Measurements from ENCODE around the gene ARHGAP11A. TPM values are rescaled to one million over a fixed set of nuclear protein-coding genes. Genes with fewer than 3 reads are reported as not detected.

ARHGAP11A gene
- total and polyA plus RNA-seq, 4 donors: 0.42 to 20.6 (median 0.98) TPM

DNA sequence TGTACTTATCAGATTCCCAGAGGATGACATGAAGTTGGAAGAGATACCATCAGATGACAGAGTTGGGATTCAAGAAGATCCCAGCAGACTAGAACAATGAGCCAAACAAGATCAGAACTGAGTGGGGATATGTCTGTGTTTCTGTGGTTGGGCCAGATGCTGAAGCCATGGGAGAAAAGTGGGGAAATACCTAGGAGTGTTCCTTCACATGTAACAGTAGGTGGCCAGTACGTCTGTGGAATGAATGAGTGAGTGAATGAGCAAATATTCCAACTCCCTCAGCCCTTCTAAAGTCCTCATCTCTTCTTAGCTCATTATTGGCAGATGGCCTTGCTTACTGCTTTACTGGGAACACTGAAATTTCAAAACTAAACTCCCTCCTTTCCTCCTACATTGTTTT lies 70.3 kb downstream of the ARHGAP11A start (continued):
- TF ChIP-seq, protein P1, sequence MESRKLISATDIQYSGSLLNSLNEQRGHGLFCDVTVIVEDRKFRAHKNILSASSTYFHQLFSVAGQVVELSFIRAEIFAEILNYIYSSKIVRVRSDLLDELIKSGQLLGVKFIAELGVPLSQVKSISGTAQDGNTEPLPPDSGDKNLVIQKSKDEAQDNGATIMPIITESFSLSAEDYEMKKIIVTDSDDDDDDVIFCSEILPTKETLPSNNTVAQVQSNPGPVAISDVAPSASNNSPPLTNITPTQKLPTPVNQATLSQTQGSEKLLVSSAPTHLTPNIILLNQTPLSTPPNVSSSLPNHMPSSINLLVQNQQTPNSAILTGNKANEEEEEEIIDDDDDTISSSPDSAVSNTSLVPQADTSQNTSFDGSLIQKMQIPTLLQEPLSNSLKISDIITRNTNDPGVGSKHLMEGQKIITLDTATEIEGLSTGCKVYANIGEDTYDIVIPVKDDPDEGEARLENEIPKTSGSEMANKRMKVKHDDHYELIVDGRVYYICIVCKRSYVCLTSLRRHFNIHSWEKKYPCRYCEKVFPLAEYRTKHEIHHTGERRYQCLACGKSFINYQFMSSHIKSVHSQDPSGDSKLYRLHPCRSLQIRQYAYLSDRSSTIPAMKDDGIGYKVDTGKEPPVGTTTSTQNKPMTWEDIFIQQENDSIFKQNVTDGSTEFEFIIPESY (IDR thresholded peaks at IDR 0.05): no peak
- TF ChIP-seq, protein P2, sequence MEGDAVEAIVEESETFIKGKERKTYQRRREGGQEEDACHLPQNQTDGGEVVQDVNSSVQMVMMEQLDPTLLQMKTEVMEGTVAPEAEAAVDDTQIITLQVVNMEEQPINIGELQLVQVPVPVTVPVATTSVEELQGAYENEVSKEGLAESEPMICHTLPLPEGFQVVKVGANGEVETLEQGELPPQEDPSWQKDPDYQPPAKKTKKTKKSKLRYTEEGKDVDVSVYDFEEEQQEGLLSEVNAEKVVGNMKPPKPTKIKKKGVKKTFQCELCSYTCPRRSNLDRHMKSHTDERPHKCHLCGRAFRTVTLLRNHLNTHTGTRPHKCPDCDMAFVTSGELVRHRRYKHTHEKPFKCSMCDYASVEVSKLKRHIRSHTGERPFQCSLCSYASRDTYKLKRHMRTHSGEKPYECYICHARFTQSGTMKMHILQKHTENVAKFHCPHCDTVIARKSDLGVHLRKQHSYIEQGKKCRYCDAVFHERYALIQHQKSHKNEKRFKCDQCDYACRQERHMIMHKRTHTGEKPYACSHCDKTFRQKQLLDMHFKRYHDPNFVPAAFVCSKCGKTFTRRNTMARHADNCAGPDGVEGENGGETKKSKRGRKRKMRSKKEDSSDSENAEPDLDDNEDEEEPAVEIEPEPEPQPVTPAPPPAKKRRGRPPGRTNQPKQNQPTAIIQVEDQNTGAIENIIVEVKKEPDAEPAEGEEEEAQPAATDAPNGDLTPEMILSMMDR (IDR thresholded peaks at IDR 0.05; ENCODE audit: low read depth, low read length, missing input control): no peak
- TF ChIP-seq HNF4G (IDR thresholded peaks at IDR 0.05): no peak
- no peak for TF ChIP-seq FOXA1 (IDR thresholded peaks at IDR 0.05)

DNA sequence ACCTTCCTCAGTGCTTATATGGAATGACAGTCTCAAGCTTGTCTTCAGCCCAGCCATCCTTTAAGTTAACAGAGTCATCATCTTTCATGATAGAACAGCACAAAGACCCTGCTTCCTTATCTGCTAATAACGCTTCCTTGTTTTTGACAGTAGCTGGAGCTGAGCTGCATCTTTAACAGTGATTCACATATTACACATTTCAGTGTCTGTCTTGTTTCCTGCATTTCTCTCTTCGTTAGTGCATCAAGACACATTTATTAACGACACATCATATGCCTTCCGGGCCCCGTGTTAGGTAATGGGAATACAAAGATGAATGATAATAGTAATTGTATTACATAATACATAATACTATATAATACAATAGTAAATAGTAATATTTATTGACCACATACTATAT lies 72.3 kb downstream of the ARHGAP11A start:
- Histone ChIP-seq H3K4me3 (ENCODE audit: low read depth in 1 of 3, low read length in 3 of 3) (no peak overlapping the region), H3K9me3 (ENCODE audit: control insufficient read depth in 4 of 4, low read length in 3 of 4) (no peaks in the 10 kb centered on the region), H3K9ac (ENCODE audit: low read depth in 1 of 2, low read length in 2 of 2) (no peak overlapping the region), H3K27me3 (ENCODE audit: control insufficient read depth in 4 of 4, insufficient read depth in 4 of 4, low read length in 3 of 4) (no peaks in the 10 kb centered on the region), H3K4me1 (ENCODE audit: control insufficient read depth in 4 of 4, insufficient read depth in 4 of 4, low read length in 3 of 4) (peaks cover 2 to 13% (median 3%) of the 10 kb centered on the region in 4 donors), H3K27ac (ENCODE audit: low read depth in 1 of 2, low read length in 2 of 2) (no peak overlapping the region), H3K36me3 (ENCODE audit: control insufficient read depth in 4 of 4, insufficient read depth in 3 of 4, low read depth in 1 of 4, low read length in 3 of 4) (peaks cover 0 to 32% (median 14%) of the 10 kb centered on the region in 4 donors)
- no peak for DNase-seq (ENCODE audit: low spot score)
- TF ChIP-seq HNF4G (IDR thresholded peaks at IDR 0.05): no peak
- no peak for TF ChIP-seq MAX (IDR thresholded peaks at IDR 0.05)
- TF ChIP-seq TAF1 (conservative IDR thresholded peaks at IDR 0.05): no peak
- TF ChIP-seq JUND (IDR thresholded peaks at IDR 0.05): no peak
- TF ChIP-seq SP1 (IDR thresholded peaks at IDR 0.05): no peak
- no peak for TF ChIP-seq RXRA (IDR thresholded peaks at IDR 0.05)
- TF ChIP-seq YY1 (IDR thresholded peaks at IDR 0.05): no peak
- 86% methylated on average over 5 of the region's 5 CpGs for WGBS

DNA sequence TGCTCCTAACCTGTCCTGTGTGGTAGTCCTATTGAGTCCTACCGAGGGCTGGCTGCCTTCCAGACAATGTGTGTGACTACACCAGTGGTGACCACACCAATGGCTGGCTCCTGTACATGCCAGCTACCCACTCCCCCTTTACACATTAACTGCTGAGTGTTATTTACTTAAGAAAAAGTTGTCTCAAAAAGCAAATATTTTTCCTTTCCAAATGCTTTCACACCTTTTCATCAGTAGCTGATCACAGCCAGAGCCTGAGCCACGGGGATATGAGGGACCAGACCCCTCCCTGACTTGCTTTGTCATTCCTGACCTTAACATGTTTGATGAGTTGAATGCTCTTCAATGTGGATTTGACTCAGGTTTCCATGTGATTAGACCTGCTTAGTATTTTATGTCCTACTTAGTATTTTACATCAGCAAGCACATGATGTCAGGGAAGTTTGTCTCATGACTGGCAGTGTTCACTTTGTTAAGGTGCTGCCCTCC lies 72.9 kb downstream of the ARHGAP11A start:
- H3K4me3 ChIP-seq (ENCODE audit: low read depth in 1 of 3, low read length in 3 of 3): no peak overlapping the region
- peaks cover 2 to 13% (median 3%) of the 10 kb centered on the region in 4 donors for H3K4me1 ChIP-seq (ENCODE audit: control insufficient read depth in 4 of 4, insufficient read depth in 4 of 4, low read length in 3 of 4)
- WGBS: 29% methylated on average over 2 of the region's 2 CpGs
- no peaks in the 10 kb centered on the region for H3K27me3 ChIP-seq (ENCODE audit: control insufficient read depth in 4 of 4, insufficient read depth in 4 of 4, low read length in 3 of 4)
- peaks cover 0 to 28% (median 14%) of the 10 kb centered on the region in 4 donors for H3K36me3 ChIP-seq (ENCODE audit: control insufficient read depth in 4 of 4, insufficient read depth in 3 of 4, low read depth in 1 of 4, low read length in 3 of 4)
- DNase-seq (ENCODE audit: low spot score): peak; percentile 50
- H3K27ac ChIP-seq (ENCODE audit: low read depth in 1 of 2, low read length in 2 of 2): peak overlapping the region in 1 of 2 donors; percentile 41
- H3K9ac ChIP-seq (ENCODE audit: low read depth in 1 of 2, low read length in 2 of 2): no peak overlapping the region
- H3K9me3 ChIP-seq (ENCODE audit: control insufficient read depth in 4 of 4, low read length in 3 of 4): no peaks in the 10 kb centered on the region
- TF ChIP-seq JUND (IDR thresholded peaks at IDR 0.05): peak in 1 of 2 donors; percentile 18
- TF ChIP-seq YY1 (IDR thresholded peaks at IDR 0.05): peak; percentile 60
- TF ChIP-seq, protein P2 (IDR thresholded peaks at IDR 0.05; ENCODE audit: low read depth, low read length, missing input control): no peak
- TF ChIP-seq HNF4G (IDR thresholded peaks at IDR 0.05): no peak
- peak in 1 of 2 donors; percentile 42 for TF ChIP-seq RXRA (IDR thresholded peaks at IDR 0.05)
- no peak for TF ChIP-seq EGR1 (IDR thresholded peaks at IDR 0.05; ENCODE audit: low read depth in 2 of 2)
- peak; percentile 13 for TF ChIP-seq SP1 (IDR thresholded peaks at IDR 0.05)
- no peak for TF ChIP-seq FOXA1 (IDR thresholded peaks at IDR 0.05)
- no peak for TF ChIP-seq ATF3 (IDR thresholded peaks at IDR 0.05)
- peak; percentile 83 for TF ChIP-seq FOXA2 (IDR thresholded peaks at IDR 0.05)
- no peak for TF ChIP-seq RAD21 (IDR thresholded peaks at IDR 0.05)
- TF ChIP-seq GABPA (IDR thresholded peaks at IDR 0.05 in 1 of 2, conservative IDR thresholded peaks at IDR 0.05 in 1 of 2): no peak
- TF ChIP-seq REST (IDR thresholded peaks at IDR 0.05): no peak
- peak in 1 of 2 donors; percentile 9 for TF ChIP-seq HNF4A (conservative IDR thresholded peaks at IDR 0.05)
- TF ChIP-seq, protein P1 (IDR thresholded peaks at IDR 0.05): no peak
